Heart right ventricle (tissue), 16 donors: ENCODE measurements around the gene DLX1. TPM values are rescaled to one million over a fixed set of nuclear protein-coding genes. Genes with fewer than 3 reads are reported as not detected.
"Not testable (repeated sequence)": the region's sequence is repeated elsewhere in the genome, so short reads cannot be mapped to it uniquely, and the experiment has no call there.

Experiments
- ATAC-seq, 8 donors: fragments of 200-7000 bp; cut with Tn5 transposase; one replicate each; pipeline ENCODE4 v1.9.1; 2020; ENCODE audit warnings: mild to moderate bottlenecking in 8 of 8, moderate library complexity in 8 of 8, moderate number of reproducible peaks in 1 of 8
- DNase-seq, 2 donors: peaks; one replicate each; pipeline ENCODE4 v3.0.0-alpha.2; 2020
- H3K27ac ChIP-seq, 10 donors: fragments of 200-600 bp; sonication (generic) in 2 of 10; one replicate each; pipeline versions ENCODE4 v1.5.0 to v1.8.0; 2020 to 2022; ENCODE audit warnings: mild to moderate bottlenecking in 3 of 10
- H3K27me3 ChIP-seq, 7 donors: fragments of 200-600 bp; one replicate each; pipeline ENCODE4 v1.8.0; 2021 to 2022; ENCODE audit warnings: mild to moderate bottlenecking in 2 of 7
- H3K36me3 ChIP-seq, 9 donors: fragments of 200-600 bp; sonication (generic) in 1 of 9; one replicate each; pipeline versions ENCODE4 v1.5.0 to v1.8.0; 2020 to 2022; ENCODE audit warnings: mild to moderate bottlenecking in 2 of 9
- H3K4me1 ChIP-seq, 9 donors: fragments of 200-600 bp; sonication (generic) in 1 of 9; one replicate each; pipeline versions ENCODE4 v1.5.0 to v1.8.0; 2020 to 2022; ENCODE audit warnings: mild to moderate bottlenecking in 4 of 9
- H3K4me3 ChIP-seq, 10 donors: fragments of 200-600 bp; sonication (generic) in 2 of 10; one replicate each; pipeline versions ENCODE4 v1.5.0 to v1.8.0; 2020 to 2022; ENCODE audit warnings: mild to moderate bottlenecking in 7 of 10, moderate library complexity in 2 of 10
- H3K9me3 ChIP-seq, 11 donors: fragments of 200-600 bp in 10 of 11; sonication (generic) in 2 of 11; one replicate each; pipeline versions ENCODE4 v1.5.0 to v1.8.0; 2013 to 2022; ENCODE audit warnings: mild to moderate bottlenecking in 2 of 11, control low read depth in 1 of 11, moderate library complexity in 1 of 11
- CTCF ChIP-seq, 9 donors: fragments of 200-600 bp; sonication (generic) in 2 of 9; IDR thresholded peaks; one replicate each; pipeline versions ENCODE4 v1.5.0 to v1.8.0; 2021 to 2022; ENCODE audit warnings: antibody characterized with exemption in 9 of 9, mild to moderate bottlenecking in 5 of 9, moderate library complexity in 1 of 9
- WGBS, 2 donors: extraction: QIAGEN DNeasy Blood & Tissue Kit; methylation state at CpG; one replicate each; pipeline ENCODE4 v1.1.7; 2013; ENCODE audit warnings: inconsistent platforms in 1 of 2; 5-methylcytosine and 5-hydroxymethylcytosine counted together
- intact Hi-C, 10 donors: fragments of 100-400 bp; cut with DNase I; formaldehyde crosslinking; loops; one replicate each; pipeline versions ENCODE4 v1.11.1 to v1.14.2; 2022
- polyA plus RNA-seq, 2 donors: library from polyadenylated mRNA; stranded (reverse); fragments of 200-250 nt; gene quantifications; one replicate each; pipeline ENCODE4 v1.2.3, GENCODE V29; 2013
- total RNA-seq, 10 donors: library from RNA; stranded (reverse); fragmentation: NEBNext Ultra II Directional in 3 of 10; extraction: Animal tissue kit (Norgen Biotek cat#: 25700) in 3 of 10; gene quantifications; one replicate each; pipeline versions ENCODE4 v1.2.1 to v1.2.4, GENCODE V29; 2021 to 2023
- donor health status: Arrhythmogenic right ventricular cardiomyopathy.
- donor health status: ischemic (EF 13 %, LVEDD 7.1; RV severe dilation, severe dysfunction).
- donor health status: healthy with polysubstance abuse.
- donor health status: DM: no; HTN: yes; CAD: no.
- donor health status: DM: no; HTN: no; CAD: no.
- donor health status: ischemic (EF 25% LVEDD 6.9; RV normal size, moderate dysfunction).
- donor health status: ischemic (EF 25% LVEDD 5.7; RV mildly dilated, moderate dysfunction).
- donor health status: healthy.
- donor health status: DM: yes; HTN: yes; CAD: no.
- donor health status: Ischemic cardiomyopathy.
- donor health status: ischemic (EF 35%, LVEDD 5.7; RV mildly dilated, moderate dysfunction).
- donor health status: nonischemic (EF 11% LVEDD 7.7; RV severe dilation, severe dysfunction).
- donor health status: DM: yes; HTN: yes; CAD: no.
- donor health status: PGD.
- donor health status: ischemic (EF 29% LVEDD 5.4; RV normal size, mild dysfunction).
- donor health status: nonischemic (EF 23%, LVEDD 6.1; RV moderate dilation, normal function).

The DLX1 gene
- total and polyA plus RNA-seq, 12 donors: 0.10 to 0.41 TPM; not detected in 10

DNA sequence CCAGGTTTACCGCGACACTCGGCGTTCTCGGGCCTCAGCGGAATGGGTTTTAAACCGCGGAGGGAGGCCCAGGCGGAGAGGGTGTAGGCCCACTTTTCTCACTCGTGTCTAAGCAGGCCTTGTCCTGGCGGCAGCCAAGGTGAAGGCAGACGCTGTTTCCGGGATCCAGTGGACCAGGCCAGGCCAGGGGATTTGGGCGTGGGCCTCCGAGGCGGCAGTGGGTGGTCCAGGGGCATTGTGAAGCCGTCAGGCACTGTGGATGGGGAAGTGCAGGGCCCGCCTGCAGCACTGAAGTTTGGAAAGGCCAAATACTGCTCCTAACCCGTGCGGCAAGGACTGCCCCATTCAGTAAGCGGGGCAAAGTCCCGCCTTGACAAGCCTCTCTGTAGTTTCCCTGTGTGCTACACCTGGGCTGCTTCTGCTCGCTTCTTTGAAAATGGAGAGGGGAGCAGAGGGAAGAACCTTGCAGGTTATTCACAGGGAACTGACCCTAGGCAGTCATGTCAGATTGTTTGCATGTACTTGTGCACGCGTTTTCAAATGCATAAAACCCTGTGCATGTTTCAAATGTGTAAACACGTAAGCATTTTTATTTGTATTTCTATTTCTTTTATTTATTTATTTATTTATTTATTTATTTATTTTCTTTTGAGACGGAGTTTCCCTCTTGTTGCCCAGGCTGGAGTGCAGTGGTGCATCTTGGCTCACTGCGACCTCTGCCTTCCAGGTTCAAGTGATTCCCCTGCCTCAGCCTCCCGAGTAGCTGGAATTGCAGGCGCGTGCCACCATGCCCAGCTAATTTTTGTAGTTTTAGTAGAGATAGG is 24.9 kb downstream of the DLX1 start:
- H3K27me3 ChIP-seq: peaks cover 34 to 92% (median 74%) of the 10 kb centered on the region in 7 donors
- H3K27ac ChIP-seq: no peak overlapping the region
- peaks cover 0 to 26% (median 14%) of the 10 kb centered on the region in 9 donors for H3K4me1 ChIP-seq
- intact Hi-C loops: loop anchor here (5.0 to 10.0 kb wide), 9 partner anchors 185 to 538 kb away; partner anchors contain the start of gene HAT1 (in 1 of the 10)
- H3K4me3 ChIP-seq: no peak overlapping the region
- 44 to 59% methylated on average over 31 of the region's 31 CpGs for WGBS, 2 donors
- H3K36me3 ChIP-seq: no peaks in the 10 kb centered on the region
- DNase-seq: no peak
- no peaks in the 10 kb centered on the region for H3K9me3 ChIP-seq
- peak in 1 of 8 donors; percentile 54 for ATAC-seq
- no peak for TF ChIP-seq CTCF (IDR thresholded peaks at IDR 0.05)

DNA sequence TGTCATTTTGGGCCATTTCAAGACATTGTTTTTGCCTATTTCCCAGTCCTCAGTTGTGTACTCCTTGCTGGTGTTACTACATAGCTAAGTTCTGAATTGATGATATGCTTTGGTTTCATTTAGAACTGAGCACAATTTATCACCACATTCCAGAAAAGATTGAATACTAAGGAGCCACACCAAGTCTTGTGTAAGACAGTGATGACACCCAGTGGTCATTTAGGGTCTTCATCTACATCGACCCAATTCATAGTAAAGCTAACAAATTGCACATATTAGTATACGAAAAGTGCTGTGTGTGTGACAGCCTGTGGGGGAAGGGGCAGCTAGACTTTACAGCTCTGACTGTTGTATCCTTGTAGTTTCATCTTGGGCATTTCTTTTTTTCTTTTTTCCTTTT is 28.3 kb downstream of the DLX1 start:
- intact Hi-C loops: loop anchor here in 6 of 10 donors (5.0 kb wide), 3 partner anchors 411 to 541 kb away; no protein-coding TSS in a partner anchor
- peak in 7 of 9 donors; percentile 32 to 58 (median 37) for TF ChIP-seq CTCF (IDR thresholded peaks at IDR 0.05)
- Histone ChIP-seq H3K9me3 (no peaks in the 10 kb centered on the region), H3K4me1 (peaks cover 0 to under 1% (median 0%) of the 10 kb centered on the region in 9 donors), H3K27me3 (peaks cover 6 to 91% (median 58%) of the 10 kb centered on the region in 7 donors), H3K4me3 (no peak overlapping the region), H3K36me3 (no peaks in the 10 kb centered on the region), H3K27ac (no peak overlapping the region)
- DNase-seq: no peak
- WGBS, 2 donors: 23 to 25% methylated on average over 2 of the region's 2 CpGs
- ATAC-seq: no peak

DNA sequence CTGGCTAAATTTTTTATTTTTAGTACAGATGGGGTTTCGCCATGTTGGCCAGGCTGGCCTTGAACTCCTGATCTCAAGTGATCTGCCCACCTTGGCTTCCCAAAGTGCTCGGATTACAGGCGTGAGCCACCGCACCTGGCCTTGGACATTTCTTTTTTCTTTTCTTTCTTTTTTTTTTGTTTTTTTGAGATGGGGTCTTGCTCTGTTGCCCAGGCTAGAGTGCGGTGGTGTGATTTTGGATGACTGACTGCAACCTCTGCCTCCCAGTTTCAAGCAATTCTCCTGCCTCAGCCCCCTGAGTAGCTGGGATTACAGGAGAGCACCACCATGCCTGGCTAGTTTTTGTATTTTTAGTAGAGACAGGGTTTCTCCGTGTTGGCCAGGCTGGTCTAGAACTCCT is 28.9 kb downstream of the DLX1 start:
- not testable (repeated sequence) for ATAC-seq, H3K4me1 ChIP-seq, H3K36me3 ChIP-seq, H3K9me3 ChIP-seq, H3K27ac ChIP-seq, DNase-seq, H3K4me3 ChIP-seq
- WGBS, 2 donors: 91 to 95% methylated on average over 6 of the region's 6 CpGs
- peaks cover 5 to 91% (median 52%) of the 10 kb centered on the region in 7 donors for H3K27me3 ChIP-seq
- intact Hi-C loops: loop anchor here in 6 of 10 donors (5.0 kb wide), 3 partner anchors 412 to 542 kb away; no protein-coding TSS in a partner anchor

DNA sequence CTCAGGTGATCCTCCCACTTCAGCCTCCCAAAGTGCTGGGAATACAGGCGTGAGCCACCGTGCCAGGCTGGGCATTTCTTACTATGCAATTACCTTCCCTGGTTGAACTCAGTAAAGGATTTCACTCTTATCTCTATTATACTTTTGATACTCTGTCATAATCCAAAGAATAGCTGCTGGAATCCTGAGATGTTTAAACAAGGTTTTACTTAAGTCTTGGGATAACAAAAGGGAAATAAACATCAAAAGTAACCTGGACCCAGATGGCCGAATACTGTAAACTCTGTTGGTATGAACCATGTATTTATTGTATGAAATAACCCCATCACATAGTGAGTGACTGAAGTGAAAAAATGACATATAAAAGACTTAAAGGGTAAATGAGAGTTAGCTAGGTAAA is 29.3 kb downstream of the DLX1 start:
- Histone ChIP-seq H3K4me3 (no peak overlapping the region), H3K27ac (no peak overlapping the region), H3K4me1 (peaks cover 0 to 5% (median 0%) of the 10 kb centered on the region in 9 donors), H3K9me3 (no peaks in the 10 kb centered on the region), H3K36me3 (no peaks in the 10 kb centered on the region), H3K27me3 (peaks cover 5 to 89% (median 50%) of the 10 kb centered on the region in 7 donors)
- WGBS, 2 donors: 80 to 90% methylated on average over 3 of the region's 3 CpGs
- no peak for TF ChIP-seq CTCF (IDR thresholded peaks at IDR 0.05)
- DNase-seq (no peak), ATAC-seq (no peak)
- intact Hi-C loops: loop anchor here in 6 of 10 donors (5.0 kb wide), 3 partner anchors 412 to 542 kb away; no protein-coding TSS in a partner anchor
